Measurements from ENCODE around the gene PSME3IP1. TPM values are rescaled to one million over a fixed set of nuclear protein-coding genes. Genes with fewer than 3 reads are reported as not detected.

Gene PSME3IP1
- total RNA-seq, 4 donors from 2014 or later, result 95.7 to 185 (median 120) TPM

DNA sequence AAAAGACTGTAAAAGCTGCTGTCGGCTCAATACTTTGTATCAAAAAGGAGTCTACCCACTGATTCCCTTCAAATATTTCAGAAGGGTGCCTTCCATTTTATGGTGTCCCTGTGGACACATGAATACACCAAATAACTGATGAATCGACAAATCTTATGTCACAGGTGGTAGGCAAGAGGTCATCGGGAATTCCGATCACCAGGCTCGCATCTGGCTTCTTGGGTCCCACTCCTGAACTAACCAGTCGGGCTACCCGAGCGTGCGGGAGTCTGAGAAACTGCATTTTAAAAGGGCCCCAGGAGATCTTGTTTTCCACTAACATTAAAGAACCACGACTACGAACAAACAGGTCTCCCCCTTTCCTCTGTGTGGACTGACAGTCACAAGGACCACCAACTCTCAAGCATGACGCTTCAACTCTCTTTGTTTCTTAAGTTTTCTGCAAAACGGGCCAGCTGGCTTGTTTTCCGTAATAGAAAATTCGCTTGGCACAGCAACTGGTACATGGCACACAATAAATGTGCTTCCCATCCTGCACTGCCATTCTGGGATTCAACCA lies 873 bp downstream of the PSME3IP1 start:
- Histone ChIP-seq H3K4me1 (peaks cover 7 to 37% (median 25%) of the 10 kb centered on the region in 4 donors), H3K27ac (peak overlapping the region; percentile 97 to 99 (median 98)), H3K9me3 (no peaks in the 10 kb centered on the region), H3K27me3 (no peaks in the 10 kb centered on the region), H3K36me3 (no peaks in the 10 kb centered on the region), H3K4me3 (peak overlapping the region; percentile 78 to 100 (median 92))
- intact Hi-C loops (cut with DNase I; ENCODE audit: low total_unique reads) (no loop called here), in situ Hi-C loops (cut with MboI; ENCODE audit: low pct_ligation_motif_present in 1 of 4, low pct_unique_long_range_greater_than_20kb in 1 of 4, low sequenced_read_pairs in 3 of 4) (no loop called here)
- WGBS, 2 donors (ENCODE audit: low coverage in 1 of 2), result 10 to 20% methylated on average over 7 to 15 of the region's 15 CpGs
- DNase-seq, result no peak
- no peak for TF ChIP-seq EP300 (IDR thresholded peaks at IDR 0.05; ENCODE audit: low read depth)
- no peak for TF ChIP-seq POLR2AphosphoS5 (IDR thresholded peaks at IDR 0.05)
- TF ChIP-seq CTCF (IDR thresholded peaks at IDR 0.05), result no peak
- no peak for TF ChIP-seq POLR2A (IDR thresholded peaks at IDR 0.05)

DNA sequence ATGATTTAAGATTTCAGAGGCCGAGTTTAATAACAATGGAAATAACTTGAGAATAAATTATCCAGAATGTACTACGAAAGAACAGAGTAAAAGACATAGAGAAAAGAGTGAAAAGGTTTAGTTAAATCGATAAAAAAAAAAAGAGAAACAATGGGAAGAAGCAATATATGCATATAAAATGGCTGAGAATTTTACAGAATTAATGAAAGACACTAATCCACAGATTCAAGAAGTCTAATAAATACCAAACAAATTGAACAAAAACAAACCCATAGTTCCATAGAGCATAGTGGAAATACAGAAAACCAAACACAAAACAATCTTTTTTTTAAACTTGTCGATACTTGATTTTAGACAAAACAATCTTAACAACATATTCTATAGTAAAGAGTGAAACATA lies 1.7 kb downstream of the PSME3IP1 start:
- DNase-seq, result no peak
- intact Hi-C loops (cut with DNase I; ENCODE audit: low total_unique reads) (no loop called here), in situ Hi-C loops (cut with MboI; ENCODE audit: low pct_ligation_motif_present in 1 of 4, low pct_unique_long_range_greater_than_20kb in 1 of 4, low sequenced_read_pairs in 3 of 4) (no loop called here)
- TF ChIP-seq CTCF (IDR thresholded peaks at IDR 0.05), result no peak
- TF ChIP-seq EP300 (IDR thresholded peaks at IDR 0.05; ENCODE audit: low read depth), result no peak
- TF ChIP-seq POLR2A (IDR thresholded peaks at IDR 0.05), result no peak
- Histone ChIP-seq H3K4me3 (no peak overlapping the region), H3K36me3 (peaks cover 0 to under 1% (median 0%) of the 10 kb centered on the region in 4 donors), H3K9me3 (no peaks in the 10 kb centered on the region), H3K27ac (no peak overlapping the region), H3K27me3 (no peaks in the 10 kb centered on the region), H3K4me1 (peaks cover 7 to 36% (median 25%) of the 10 kb centered on the region in 4 donors)
- 92% methylated on average over 4 of the region's 4 CpGs for WGBS, 2 donors (ENCODE audit: low coverage in 1 of 2)

- intact Hi-C loops (cut with DNase I; ENCODE audit: low total_unique reads), result loop anchor here (10.0 kb wide), 1 partner anchor 1825 kb away; no protein-coding TSS in a partner anchor
- H3K36me3 ChIP-seq, result peaks cover 0 to 7% (median 0%) of the 10 kb centered on the region in 4 donors
- H3K27ac ChIP-seq, result no peak overlapping the region
- no peak overlapping the region for H3K4me3 ChIP-seq
- no peak for DNase-seq
- TF ChIP-seq CTCF (IDR thresholded peaks at IDR 0.05) (no peak), POLR2AphosphoS5 (IDR thresholded peaks at IDR 0.05) (no peak), POLR2A (IDR thresholded peaks at IDR 0.05) (no peak), EP300 (IDR thresholded peaks at IDR 0.05; ENCODE audit: low read depth) (no peak)
- H3K9me3 ChIP-seq, result no peaks in the 10 kb centered on the region
- H3K4me1 ChIP-seq, result peaks cover under 1 to 8% (median 2%) of the 10 kb centered on the region in 4 donors
- in situ Hi-C loops (cut with MboI; ENCODE audit: low pct_ligation_motif_present in 1 of 4, low pct_unique_long_range_greater_than_20kb in 1 of 4, low sequenced_read_pairs in 3 of 4), result loop anchor here in 1 of 4 donors (10.0 kb wide), 1 partner anchor 95 kb away; no protein-coding TSS in a partner anchor
- 75 to 84% methylated on average over 3 of the region's 3 CpGs for WGBS, 2 donors (ENCODE audit: low coverage in 1 of 2)
- no peaks in the 10 kb centered on the region for H3K27me3 ChIP-seq
Observed at GRCh38 chr16:57179215-57179828, 6.5 kb downstream of the PSME3IP1 start.

DNA sequence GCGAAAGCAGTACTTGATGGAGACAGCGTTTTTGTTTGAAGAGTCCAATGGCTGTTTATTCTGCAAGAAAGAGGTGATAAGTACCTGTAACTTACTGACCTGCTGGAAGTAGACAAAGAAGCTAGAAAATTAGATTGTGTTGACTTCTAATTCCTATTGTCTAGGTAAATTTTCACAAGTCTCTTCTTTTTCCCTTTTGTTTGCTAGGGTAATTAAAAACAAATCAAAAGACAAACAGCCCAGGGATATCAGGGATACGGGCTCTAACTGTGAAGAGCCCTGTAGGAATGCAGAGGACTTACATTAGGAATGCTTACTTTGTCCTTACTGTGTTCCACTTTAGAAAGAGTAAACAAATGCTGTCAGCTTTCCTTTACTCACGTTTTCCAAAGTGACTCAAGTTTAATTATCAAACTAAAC lies 7.0 kb downstream of the PSME3IP1 start:
- DNase-seq, result no peak
- H3K36me3 ChIP-seq, result peaks cover 0 to 7% (median 0%) of the 10 kb centered on the region in 4 donors
- TF ChIP-seq EP300 (IDR thresholded peaks at IDR 0.05; ENCODE audit: low read depth), result no peak
- TF ChIP-seq POLR2A (IDR thresholded peaks at IDR 0.05), result no peak
- TF ChIP-seq POLR2AphosphoS5 (IDR thresholded peaks at IDR 0.05), result no peak
- TF ChIP-seq CTCF (IDR thresholded peaks at IDR 0.05), result no peak
- no peak overlapping the region for H3K4me3 ChIP-seq
- WGBS, 2 donors (ENCODE audit: low coverage in 1 of 2), result 61 to 79% methylated on average over 4 of the region's 4 CpGs
- no peaks in the 10 kb centered on the region for H3K9me3 ChIP-seq
- H3K27ac ChIP-seq, result no peak overlapping the region
- no peaks in the 10 kb centered on the region for H3K27me3 ChIP-seq
- in situ Hi-C loops (cut with MboI; ENCODE audit: low pct_ligation_motif_present in 1 of 4, low pct_unique_long_range_greater_than_20kb in 1 of 4, low sequenced_read_pairs in 3 of 4), result loop anchor here in 1 of 4 donors (10.0 kb wide), 1 partner anchor 94 kb away; no protein-coding TSS in a partner anchor
- intact Hi-C loops (cut with DNase I; ENCODE audit: low total_unique reads), result loop anchor here (10.0 kb wide), 1 partner anchor 1824 kb away; no protein-coding TSS in a partner anchor
- H3K4me1 ChIP-seq, result peaks cover 0 to 4% (median 0%) of the 10 kb centered on the region in 4 donors
